ENCODE data around the gene RNF157. TPM values are rescaled to one million over a fixed set of nuclear protein-coding genes. Genes with fewer than 3 reads are reported as not detected.

RNF157 gene
- total and polyA plus RNA-seq, 2 of the 13 experiments (the other 11 are each of a cell fraction or from before 2014, with no cell fraction given) = 0.44 to 1.5 TPM

GRCh38 chr17:76138896-76139752, 101.2 kb downstream of the RNF157 start:
- ChIA-PET CTCF (ENCODE audit: low intra/inter-chr PET ratio, low total read pairs) (interaction anchor here (1.2 kb wide), 1 partner anchor 18 kb away, joined by 3 read pairs; no protein-coding TSS in a partner anchor), POLR2A (interaction anchor here (0.6 to 1.8 kb wide), 19 partner anchors 8 to 533 kb away, joined by 3 to 14 read pairs (median 3); partner anchors contain the start of gene EXOC7)
- H3K9ac ChIP-seq (ENCODE audit: insufficient read depth, low read depth, low read length) = peak overlapping the region; percentile 41
- no peaks in the 10 kb centered on the region for H3K79me2 ChIP-seq (ENCODE audit: insufficient read depth, low read length)
- in situ Hi-C loops (cut with HindIII; ENCODE audit: extremely low pct_ligation_motif_present, low pct_unique_long_range_greater_than_20kb) = no loop called here
- peak overlapping the region; percentile 49 for H3K27ac ChIP-seq (ENCODE audit: extremely low read length, insufficient read depth, low read length)
- H3K4me3 ChIP-seq (replicated peaks in 1 of 3; ENCODE audit: insufficient read depth in 1 of 3, low read depth in 2 of 3, low read length in 3 of 3) = peak overlapping the region in 2 of 3 experiments; percentile 52 to 71; a peak in 4 of 6 replicates
- H3K4me2 ChIP-seq (ENCODE audit: low read depth, low read length) = peak overlapping the region; percentile 92
- DNase-seq (ENCODE audit: low spot score) = no peak
- FAIRE-seq = peak; percentile 32
- H2AFZ ChIP-seq (ENCODE audit: low read length) = no peak overlapping the region
- peaks cover 3 to 25% of the 10 kb centered on the region in 2 experiments for H3K27me3 ChIP-seq (ENCODE audit: control insufficient read depth in 1 of 2, insufficient read depth in 2 of 2, low read length in 2 of 2)
- peak; percentile 22 for ATAC-seq
- no peaks in the 10 kb centered on the region for H3K9me3 ChIP-seq (ENCODE audit: low read length)
- H4K20me1 ChIP-seq (ENCODE audit: insufficient read depth, low read length) = no peaks in the 10 kb centered on the region
- TSS peak; percentile 56 for BruUV-seq (replicated peaks)
- no peaks in the 10 kb centered on the region for H3K36me3 ChIP-seq (replicated peaks in 1 of 2; ENCODE audit: control insufficient read depth in 1 of 2, insufficient read depth in 2 of 2, low read length in 2 of 2)
- intact Hi-C loops (cut with micrococcal nuclease; ENCODE audit: unreplicated experiment) = no loop called here
- peaks cover 88% of the 10 kb centered on the region for H3K4me1 ChIP-seq (ENCODE audit: insufficient read depth, low read length)
- 26% methylated on average over 13 of the region's 15 CpGs for WGBS (ENCODE audit: low lambda C conversion rate)
- TF ChIP-seq SMARCE1 (IDR thresholded peaks at IDR 0.05; ENCODE audit: borderline replicate concordance) (no peak), ARNT2 (CRISPR knock-in tag; IDR thresholded peaks at IDR 0.05; ENCODE audit: low read depth) (0 out of 2 replicates have a peak, but pooled peaks have one; percentile 9), GLI4 (CRISPR knock-in tag; IDR thresholded peaks at IDR 0.05; ENCODE audit: borderline replicate concordance) (no peak), ZNF687 (CRISPR knock-in tag; IDR thresholded peaks at IDR 0.05) (peak; percentile 59; the same call in 1 of the 2 replicates), ZNF605 (CRISPR knock-in tag; IDR thresholded peaks at IDR 0.05) (peak; percentile 1; the same call in 1 of the 2 replicates), ZFP36 (IDR thresholded peaks at IDR 0.05; ENCODE audit: borderline replicate concordance, low read depth, low read length, partially characterized antibody) (no peak), SUZ12 (IDR thresholded peaks at IDR 0.05; ENCODE audit: low read depth, low read length) (no peak), BCL6 (CRISPR knock-in tag; IDR thresholded peaks at IDR 0.05) (no peak), PATZ1 (CRISPR knock-in tag; IDR thresholded peaks at IDR 0.05) (no peak), REXO4 (CRISPR knock-in tag; IDR thresholded peaks at IDR 0.05; ENCODE audit: borderline replicate concordance) (no peak), HMGA1 (CRISPR knock-in tag; conservative IDR thresholded peaks at IDR 0.05) (no peak), ZBTB8A (CRISPR knock-in tag; IDR thresholded peaks at IDR 0.05; ENCODE audit: borderline replicate concordance, low read depth) (no peak), THAP11 (CRISPR knock-in tag; IDR thresholded peaks at IDR 0.05) (no peak), ZNF512 (CRISPR knock-in tag; IDR thresholded peaks at IDR 0.05) (0 out of 2 replicates have a peak, but pooled peaks have one; percentile 39), NFRKB (IDR thresholded peaks at IDR 0.05) (no peak), EED (CRISPR knock-in tag; IDR thresholded peaks at IDR 0.05) (peak; percentile 30; the same call in 1 of the 2 replicates)
